Dedifferentiated amniotic fluid mesenchymal stem cell (primary cell): ENCODE data around the gene ZNF837.
"Not testable (repeated sequence)": the region's sequence is repeated elsewhere in the genome, so short reads cannot be mapped to it uniquely, and the experiment has no call there.

ENCODE experiments used
- DNase-seq: peaks from one replicate; pipeline ENCODE4 v3.0.0-alpha.2; 2016; ENCODE audit errors: extremely low spot score

The ZNF837 gene

GRCh38 chr19:58396691-58397532, 16.1 kb upstream of the ZNF837 start:
- no peak for DNase-seq

DNA sequence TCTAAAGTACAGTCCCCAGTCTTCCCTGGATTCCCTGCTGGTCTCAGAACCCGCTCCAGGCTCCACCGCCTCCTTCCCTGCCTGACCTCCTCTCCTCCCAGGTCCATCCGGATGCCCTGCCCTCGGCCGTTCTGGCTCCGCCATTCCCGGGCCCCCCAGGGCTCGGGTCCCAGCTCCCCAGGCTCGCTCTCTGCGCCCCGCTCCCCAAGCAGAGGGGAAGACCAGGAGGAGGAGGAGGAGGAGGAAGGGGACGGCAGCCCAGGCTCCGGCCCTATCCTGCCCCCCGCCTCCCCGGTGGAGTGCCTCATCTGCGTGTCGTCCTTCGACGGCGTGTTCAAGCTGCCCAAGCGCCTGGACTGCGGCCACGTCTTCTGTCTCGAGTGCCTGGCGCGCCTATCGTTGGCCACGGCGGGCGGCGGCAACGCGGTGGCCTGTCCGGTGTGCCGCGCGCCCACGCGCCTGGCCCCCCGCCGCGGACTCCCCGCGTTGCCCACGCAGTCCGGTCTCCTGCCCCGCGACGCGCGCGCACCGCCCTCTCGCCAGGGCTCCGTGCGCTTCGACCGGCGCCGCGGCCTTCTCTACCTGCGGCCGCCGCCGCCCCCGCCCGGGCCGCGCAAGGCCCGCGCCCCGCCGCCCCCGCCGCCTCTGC, 15.3 kb upstream of the ZNF837 start:
- no peak for DNase-seq

GRCh38 chr19:58395220-58395978, 14.6 kb upstream of the ZNF837 start, which contains the start of gene RNF225:
Gene RNF225 (plus strand): TSS chr19:58395656. CDS start chr19:58396090, 434 bp downstream.
- no peak for DNase-seq

- DNase-seq: no peak
These were observed 14.0 kb upstream of the ZNF837 start for GRCh38 chr19:58394821-58395219.

- DNase-seq: no peak
These were observed 12.8 kb upstream of the ZNF837 start for GRCh38 chr19:58393725-58394033.

DNA sequence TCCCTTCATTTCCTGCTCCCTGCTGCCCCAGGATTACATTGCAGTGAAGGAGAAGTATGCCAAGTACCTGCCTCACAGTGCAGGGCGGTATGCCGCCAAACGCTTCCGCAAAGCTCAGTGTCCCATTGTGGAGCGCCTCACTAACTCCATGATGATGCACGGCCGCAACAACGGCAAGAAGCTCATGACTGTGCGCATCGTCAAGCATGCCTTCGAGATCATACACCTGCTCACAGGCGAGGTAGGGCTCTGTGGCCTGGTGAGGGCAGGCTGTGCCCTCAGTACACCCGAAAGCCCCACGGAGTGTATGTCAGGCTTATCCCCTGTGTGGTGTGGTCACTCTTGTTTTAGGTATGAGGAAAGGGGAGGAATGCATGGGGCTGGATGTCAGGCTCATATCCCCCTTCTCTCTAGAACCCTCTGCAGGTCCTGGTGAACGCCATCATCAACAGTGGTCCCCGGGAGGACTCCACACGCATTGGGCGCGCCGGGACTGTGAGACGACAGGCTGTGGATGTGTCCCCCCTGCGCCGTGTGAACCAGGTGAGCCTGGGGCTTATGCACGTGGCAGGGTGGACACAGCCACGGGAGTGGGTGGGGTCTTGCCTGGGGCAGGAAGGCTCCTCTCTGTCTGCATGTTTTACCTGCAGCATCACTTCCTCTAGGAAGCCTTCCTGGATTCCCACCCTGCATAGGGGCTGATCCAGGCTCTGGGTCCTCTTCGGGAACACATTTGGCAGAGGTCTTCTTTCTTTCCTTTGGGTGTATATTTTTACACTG, 12.3 kb upstream of the ZNF837 start:
- no peak for DNase-seq

DNA sequence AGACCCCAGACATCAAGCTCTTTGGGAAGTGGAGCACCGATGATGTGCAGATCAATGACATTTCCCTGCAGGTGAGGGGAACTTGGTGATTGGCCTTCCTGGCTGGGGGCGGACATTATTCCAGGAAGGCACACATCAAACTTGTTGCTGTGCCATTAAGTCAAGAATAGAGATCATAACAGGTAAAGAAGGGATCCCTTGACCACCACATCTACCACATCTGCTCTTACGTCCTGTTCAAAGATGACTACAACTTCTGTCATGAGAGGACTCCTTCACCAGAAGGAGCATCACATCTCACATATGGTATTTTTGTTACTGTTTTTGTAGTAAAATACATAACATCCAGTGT, 7.3 kb upstream of the ZNF837 start:
- DNase-seq: no peak

DNA sequence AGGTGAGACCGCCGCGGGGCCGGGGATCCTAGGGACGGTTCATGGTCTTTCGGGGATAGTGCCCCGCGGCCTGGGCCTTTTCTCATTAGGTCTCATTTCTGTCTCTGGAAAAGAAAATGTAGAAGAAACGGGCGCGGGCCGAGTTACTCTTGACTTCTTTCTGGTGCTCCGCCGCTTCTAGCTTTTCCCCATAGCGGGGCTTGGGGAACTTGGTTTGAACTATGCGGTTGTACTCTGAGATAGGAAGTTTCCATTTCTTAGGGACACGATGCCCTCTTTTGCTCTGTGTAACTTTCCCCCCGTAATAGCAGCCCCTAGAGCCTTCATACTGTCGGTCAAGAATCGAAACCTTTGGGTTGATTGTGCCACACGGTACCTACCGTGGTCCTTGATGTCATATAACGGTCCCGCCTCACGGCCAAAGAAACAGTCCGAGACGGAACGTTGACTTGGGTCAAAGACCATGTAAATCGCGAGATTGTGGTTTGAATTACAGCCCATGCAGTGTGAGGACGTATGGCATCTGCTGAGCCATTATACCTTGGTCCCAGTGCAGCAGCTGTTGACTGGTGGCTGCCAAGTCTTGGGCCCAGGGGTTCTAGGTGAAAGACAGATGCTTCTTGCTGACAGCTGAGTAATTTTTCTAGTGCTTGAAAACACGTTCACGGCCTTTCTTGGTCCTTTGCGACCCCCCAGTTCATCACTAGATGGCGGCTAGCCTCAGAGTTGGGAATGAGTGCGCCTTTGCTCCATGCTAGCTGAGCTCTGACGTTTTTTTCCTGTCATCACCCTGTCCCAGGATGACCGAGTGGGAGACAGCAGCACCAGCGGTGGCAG, 6.7 kb upstream of the ZNF837 start:
- DNase-seq: no peak

- DNase-seq: peak; percentile 99
These were observed 5.9 kb upstream of the ZNF837 start, which contains the start of gene RPS5 for GRCh38 chr19:58386576-58387337. Gene RPS5 (plus strand): TSS chr19:58387269. CDS start chr19:58388138, 869 bp downstream.

DNA sequence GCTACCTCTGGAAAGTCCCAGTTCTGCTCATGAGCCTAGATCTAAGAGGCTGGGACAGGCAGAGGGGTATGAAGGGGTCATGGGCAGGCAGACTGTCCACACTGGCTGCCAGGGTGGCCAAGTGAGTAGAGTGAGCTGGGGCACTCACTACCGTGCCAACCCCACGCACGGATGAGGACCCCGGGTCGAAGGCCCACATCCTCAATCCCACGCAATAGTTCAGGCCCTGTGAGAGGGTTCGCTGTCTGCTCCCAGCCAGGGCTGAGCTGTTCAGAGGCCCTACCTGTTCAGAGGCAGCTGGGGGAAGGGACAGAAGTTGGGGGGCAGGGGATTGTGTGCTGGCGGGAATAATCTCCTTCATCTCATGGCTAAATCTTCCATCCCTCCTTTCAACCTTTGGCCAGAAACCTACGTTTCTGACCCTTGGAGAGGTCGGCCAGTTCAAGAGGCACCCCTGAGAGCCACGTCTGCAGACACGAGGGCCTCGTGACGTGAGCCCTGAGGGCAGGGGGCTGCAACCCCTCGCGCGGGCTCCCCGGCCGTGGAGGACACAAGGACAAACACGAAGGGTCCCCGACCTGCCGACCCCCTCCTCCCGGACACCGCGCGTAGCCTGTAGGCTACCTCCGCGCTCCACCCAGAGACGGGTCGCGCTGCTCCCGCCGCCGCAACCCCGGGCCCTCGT, 5.2 kb upstream of the ZNF837 start:
- no peak for DNase-seq

GRCh38 chr19:58385313-58385890, 4.6 kb upstream of the ZNF837 start:
- DNase-seq: no peak

- DNase-seq: no peak
These were observed 2.3 kb upstream of the ZNF837 start for GRCh38 chr19:58382997-58383603.

DNA sequence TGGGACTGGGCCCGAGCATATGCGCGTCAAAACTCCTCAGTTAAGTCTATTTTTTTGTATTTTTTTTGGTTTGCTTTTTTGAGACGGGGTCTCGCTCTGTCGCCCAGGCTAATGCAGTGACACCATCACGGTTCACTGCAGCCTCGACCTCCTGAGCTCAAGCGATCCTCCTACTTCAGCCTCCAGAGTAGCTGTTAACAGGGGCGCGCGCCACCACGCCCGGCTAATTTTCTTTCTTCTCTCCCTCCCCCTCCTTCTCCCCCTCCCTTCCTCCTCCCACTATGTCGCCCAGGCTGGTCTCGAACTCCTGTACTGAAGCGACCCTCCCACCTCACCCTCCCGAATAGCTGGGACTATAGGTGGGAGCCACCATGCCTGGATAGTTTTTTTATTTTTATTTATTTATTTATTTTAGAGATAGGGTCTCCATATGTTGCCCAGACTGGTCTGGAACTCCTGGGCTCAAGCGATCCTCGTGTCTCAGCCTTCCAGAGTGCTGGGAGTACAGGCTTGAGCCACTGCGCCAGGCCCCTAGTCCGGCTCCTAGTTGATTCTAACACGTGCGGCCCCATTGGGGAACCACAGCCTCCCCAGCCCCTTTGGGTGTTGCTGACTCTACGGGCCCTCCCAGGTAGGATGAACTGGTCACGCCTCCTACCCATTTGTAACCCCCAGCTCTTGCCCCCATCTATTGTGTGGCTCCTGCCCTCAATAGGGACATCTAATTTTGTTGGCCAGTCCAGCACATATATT, 806 bp upstream of the ZNF837 start:
- no peak for DNase-seq

DNA sequence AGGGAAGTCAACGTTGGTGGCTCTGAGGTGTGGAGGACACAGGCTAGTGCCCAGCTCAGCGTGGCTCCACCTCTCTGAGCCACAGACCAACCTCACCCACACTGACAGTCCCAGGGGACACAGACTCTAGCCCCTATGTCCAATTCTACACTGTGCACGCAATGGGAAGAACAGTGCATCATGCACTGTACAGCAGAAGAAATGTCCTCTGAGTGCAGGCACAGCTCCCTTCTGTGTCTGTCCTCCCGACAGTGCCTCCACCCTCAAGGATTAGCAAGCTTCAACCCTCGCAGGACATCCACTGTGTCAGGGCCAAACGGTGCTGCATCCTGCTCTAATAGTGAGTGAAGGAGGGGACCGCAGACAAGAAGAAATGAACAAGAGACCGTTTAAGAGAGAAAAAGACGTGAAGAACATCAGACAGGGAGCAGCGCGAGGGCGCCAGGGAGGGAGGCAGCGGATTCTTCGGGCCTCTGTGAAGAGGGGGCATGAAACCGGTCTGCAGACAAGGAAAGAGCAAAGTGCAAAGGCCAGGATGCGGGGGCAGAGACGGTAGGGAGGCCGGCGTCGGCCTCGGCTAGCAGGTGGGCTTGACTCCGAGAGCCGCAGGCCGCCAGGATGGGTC, 681 bp downstream of the ZNF837 start:
- DNase-seq: no peak

DNA sequence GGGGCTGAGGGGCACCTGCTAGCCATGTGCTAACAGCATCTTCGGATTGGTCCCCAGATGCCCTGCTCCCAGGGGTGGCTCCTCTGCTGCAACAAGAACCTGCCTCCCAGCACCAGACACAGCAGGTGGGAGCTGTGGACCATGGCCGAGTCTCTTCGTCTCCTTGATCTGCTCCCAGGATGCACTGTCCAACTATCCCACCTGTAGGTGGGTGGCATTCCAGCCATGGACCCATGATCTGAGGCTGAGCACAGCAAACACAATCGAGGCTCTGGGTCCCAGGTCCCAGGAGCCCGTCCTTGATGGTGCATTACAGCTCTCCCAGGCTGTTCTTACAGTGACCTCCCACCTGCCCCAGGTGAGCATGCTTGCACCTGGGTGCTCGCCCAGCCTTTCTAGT, 1.6 kb downstream of the ZNF837 start:
- no peak for DNase-seq

GRCh38 chr19:58376724-58377123, 4.1 kb downstream of the ZNF837 start:
- DNase-seq: not testable (repeated sequence)

DNA sequence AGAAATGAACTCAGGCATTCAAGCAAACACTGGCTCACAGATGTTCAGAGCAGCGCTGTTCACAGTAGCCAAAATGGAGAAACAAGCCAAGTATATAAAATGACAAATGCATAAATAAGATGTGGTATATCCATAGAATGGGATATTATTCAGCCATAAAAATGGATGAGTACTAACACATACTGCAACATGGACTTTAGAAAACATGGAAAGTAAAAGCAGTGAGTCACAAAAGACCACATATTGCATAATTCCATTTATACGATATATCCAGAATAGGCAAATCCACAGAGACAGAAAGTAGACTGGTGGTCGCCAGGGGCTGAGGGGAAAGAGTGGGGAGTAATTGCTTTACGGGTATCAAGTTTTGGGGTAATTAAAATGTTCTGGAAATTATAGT, 6.6 kb downstream of the ZNF837 start:
- DNase-seq: no peak
